HEK293T (cell line): ENCODE results near the gene TCF7L2.

Experiments
- BHLHE40 ChIP-seq: fragments of 450-650 bp; IDR thresholded peaks from 2 replicates; pipeline ENCODE4 v1.6.1; 2016; ENCODE audit warnings: mild to moderate bottlenecking, moderate library complexity, borderline replicate concordance
- FOXM1 ChIP-seq: fragments of 450-650 bp; IDR thresholded peaks from 2 replicates; pipeline ENCODE4 v1.6.1; 2017; ENCODE audit warnings: mild to moderate bottlenecking, borderline replicate concordance
- L3MBTL2 ChIP-seq: fragments of 450-650 bp; conservative IDR thresholded peaks from 2 replicates; pipeline ENCODE4 v1.6.1; 2016; ENCODE audit warnings: mild to moderate bottlenecking
- NFRKB ChIP-seq: fragments of 450-650 bp; IDR thresholded peaks from 2 replicates; pipeline ENCODE4 v1.6.1; 2016; ENCODE audit warnings: mild to moderate bottlenecking, moderate library complexity
- SUZ12 ChIP-seq: fragments of 450-650 bp; IDR thresholded peaks from 2 replicates; pipeline ENCODE4 v1.6.1; 2016; ENCODE audit warnings: mild to moderate bottlenecking
- TARDBP ChIP-seq: fragments of 450-650 bp; IDR thresholded peaks from 2 replicates; pipeline ENCODE4 v1.6.1; 2016

DNA sequence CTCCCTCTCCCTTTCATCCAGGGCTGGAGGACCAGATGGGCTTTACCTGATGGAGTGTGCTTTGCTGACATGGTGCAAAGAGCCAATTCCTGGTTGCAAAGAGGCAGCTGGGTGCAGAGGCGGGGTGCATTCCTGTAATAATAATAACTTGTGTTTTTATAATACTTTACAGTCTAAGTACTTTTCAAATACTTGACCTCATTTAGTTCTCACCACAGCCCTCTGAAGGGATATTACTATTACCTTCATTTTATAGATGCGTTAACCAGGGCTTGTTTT is 70.4 kb downstream of the TCF7L2 start:
- TF ChIP-seq TARDBP = no peak
- TF ChIP-seq BHLHE40 = no peak
- no peak for TF ChIP-seq L3MBTL2
- TF ChIP-seq SUZ12 = no peak
- no peak for TF ChIP-seq FOXM1
- TF ChIP-seq NFRKB = no peak
